ENCODE data around the gene BTG2.

- TF ChIP-seq CTCF (IDR thresholded peaks at IDR 0.05): no peak
- TF ChIP-seq RAD21 (conservative IDR thresholded peaks at IDR 0.05 in 1 of 2, IDR thresholded peaks at IDR 0.05 in 1 of 2): no peak
- TF ChIP-seq USF2 (IDR thresholded peaks at IDR 0.05): no peak
- TF ChIP-seq MAFK (IDR thresholded peaks at IDR 0.05; ENCODE audit: partially characterized antibody): no peak
- no peak for TF ChIP-seq REST (IDR thresholded peaks at IDR 0.05)
- no peak for TF ChIP-seq RCOR1 (IDR thresholded peaks at IDR 0.05; ENCODE audit: low read depth, low read length)
- TF ChIP-seq JUN (IDR thresholded peaks at IDR 0.05): no peak
- TF ChIP-seq GATA3 (IDR thresholded peaks at IDR 0.05; ENCODE audit: borderline replicate concordance): no peak
- no peak for TF ChIP-seq POLR2A (IDR thresholded peaks at IDR 0.05; ENCODE audit: low read length)
- no peak for TF ChIP-seq SMC3 (IDR thresholded peaks at IDR 0.05)
- TF ChIP-seq BHLHE40 (IDR thresholded peaks at IDR 0.05; ENCODE audit: low read depth, low read length): no peak
These were observed 33.2 kb upstream of the BTG2 start for GRCh38 chr1:203271962-203272632.

All from A549 (cell line).